ENCODE results near the gene RNF40.

DNA sequence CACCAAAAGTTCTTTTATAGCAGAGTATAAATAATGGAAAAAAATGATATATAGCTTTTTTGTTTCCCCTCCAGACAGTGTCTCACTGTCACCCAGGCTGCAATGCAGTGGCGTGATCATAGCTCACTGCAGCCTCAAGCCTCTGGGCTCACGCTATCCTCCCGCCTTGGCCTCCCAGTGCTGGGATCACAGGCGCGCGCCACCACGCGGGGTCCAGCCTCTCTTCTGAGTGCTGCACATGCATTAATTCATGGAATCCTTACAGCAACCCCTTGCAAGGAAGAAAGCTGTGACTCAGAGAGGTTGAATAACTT is 42.9 kb downstream of the RNF40 start:
- TF ChIP-seq POLR2A (IDR thresholded peaks at IDR 0.05; ENCODE audit: low read length): no peak
- TF ChIP-seq GATA1 (IDR thresholded peaks at IDR 0.05; ENCODE audit: low read depth, low read length): no peak

Measured in erythroblast (primary cell).